ENCODE measurements around the gene STARD5. TPM values are rescaled to one million over a fixed set of nuclear protein-coding genes. Genes with fewer than 3 reads are reported as not detected.
A peak's percentile ranks its signal among the peaks of the same experiment; 100 is the strongest.

Gene STARD5
- total RNA-seq, 1 experiment from 2014 or later: 2.3 TPM

GRCh38 chr15:81265944-81266775, 57.8 kb downstream of the STARD5 start:
- peak; percentile 87 for DNase-seq
- H2BK20ac ChIP-seq (ENCODE audit: low read depth, low read length, poor library complexity, severe bottlenecking): no peak overlapping the region
- no peak overlapping the region for H2BK15ac ChIP-seq (ENCODE audit: low read depth, low read length)
- H3K9ac ChIP-seq (ENCODE audit: extremely low read depth, insufficient read length, low read length): no peak overlapping the region
- H3K18ac ChIP-seq (ENCODE audit: insufficient read length, low read depth, low read length): no peak overlapping the region
- H2BK12ac ChIP-seq (ENCODE audit: insufficient read length, low read depth, low read length): no peak overlapping the region
- no peak overlapping the region; a peak in 2 of 7 replicates for H3K27ac Mint-ChIP-seq
- H4K91ac ChIP-seq (ENCODE audit: insufficient read length, low read depth, low read length): no peak overlapping the region
- H3K4me3 Mint-ChIP-seq: peak overlapping the region; percentile 40 to 46; a peak in 4 of 5 replicates
- no peaks in the 10 kb centered on the region for H3K9me3 ChIP-seq (ENCODE audit: control insufficient read depth, low read depth, low read length)
- WGBS (ENCODE audit: extremely low coverage, insufficient read length, low lambda C conversion rate): no CpG with 5 or more reads among the region's 14 CpGs
- no peak overlapping the region for H4K5ac ChIP-seq (ENCODE audit: insufficient read length, low read depth, low read length)
- no peak overlapping the region for H3K23ac ChIP-seq (ENCODE audit: insufficient read length, low read depth, low read length)
- TF ChIP-seq CTCF (conservative IDR thresholded peaks at IDR 0.05): peak; percentile 84
- no peaks in the 10 kb centered on the region for H3K79me2 ChIP-seq (ENCODE audit: insufficient read depth, low read length)
- no peak overlapping the region for H3K14ac ChIP-seq (ENCODE audit: insufficient read depth, low read length)
- H3K27me3 Mint-ChIP-seq (ENCODE audit: low read depth): peaks cover 2% of the 10 kb centered on the region
- no peaks in the 10 kb centered on the region; the same call in 1 of the 2 replicates for H3K4me1 ChIP-seq (ENCODE audit: insufficient read depth, low read length)
- H2AK5ac ChIP-seq (ENCODE audit: insufficient read length, low read length): no peak overlapping the region
- H3T11ph ChIP-seq (ENCODE audit: low read length): no peak overlapping the region
- no peaks in the 10 kb centered on the region for H4K20me1 ChIP-seq (ENCODE audit: control insufficient read depth, insufficient read depth, insufficient read length)
- H2BK120ac ChIP-seq (ENCODE audit: low read depth, low read length, poor library complexity, severe bottlenecking): no peak overlapping the region
- peaks cover 7 to 9% of the 10 kb centered on the region in 2 experiments for H3K4me1 Mint-ChIP-seq
- H3K27me3 ChIP-seq (ENCODE audit: insufficient read depth, low read length): no peaks in the 10 kb centered on the region
- no peaks in the 10 kb centered on the region for H3K79me1 ChIP-seq (ENCODE audit: insufficient read depth, low read depth, low read length, poor library complexity, severe bottlenecking)
- H3K4ac ChIP-seq (ENCODE audit: low read depth, low read length): no peak overlapping the region
- H2BK5ac ChIP-seq (ENCODE audit: insufficient read length, low read length): no peak overlapping the region
- no peak overlapping the region for H3K56ac ChIP-seq (ENCODE audit: insufficient read length, low read depth, low read length)
- H2AFZ ChIP-seq (ENCODE audit: low read length): no peak overlapping the region
- H3K23me2 ChIP-seq (ENCODE audit: insufficient read length, low read depth, low read length, poor library complexity, severe bottlenecking): no peaks in the 10 kb centered on the region
- H3K9me3 Mint-ChIP-seq: no peaks in the 10 kb centered on the region
- H3K4me2 ChIP-seq (ENCODE audit: insufficient read depth, insufficient read length, low read length): peak overlapping the region; percentile 45
- no peak overlapping the region for H4K8ac ChIP-seq (replicated peaks; ENCODE audit: insufficient read length, low read depth, low read length)
- no peak overlapping the region for H3K27ac ChIP-seq (ENCODE audit: insufficient read length, low read depth, low read length)
- no peaks in the 10 kb centered on the region for H3K36me3 Mint-ChIP-seq (ENCODE audit: insufficient read depth in 1 of 3, low read depth in 3 of 3)
